Hematopoietic multipotent progenitor cell treated with erythropoietin and hydrocortisone succinate and interleukin-3 and kit ligand, for 8 days (in vitro differentiated cells): ENCODE measurements around the gene SGCD.

Source experiments
- DNase-seq: peaks from one replicate; pipeline ENCODE4 v3.0.0-alpha.2; 2015

SGCD gene

DNA sequence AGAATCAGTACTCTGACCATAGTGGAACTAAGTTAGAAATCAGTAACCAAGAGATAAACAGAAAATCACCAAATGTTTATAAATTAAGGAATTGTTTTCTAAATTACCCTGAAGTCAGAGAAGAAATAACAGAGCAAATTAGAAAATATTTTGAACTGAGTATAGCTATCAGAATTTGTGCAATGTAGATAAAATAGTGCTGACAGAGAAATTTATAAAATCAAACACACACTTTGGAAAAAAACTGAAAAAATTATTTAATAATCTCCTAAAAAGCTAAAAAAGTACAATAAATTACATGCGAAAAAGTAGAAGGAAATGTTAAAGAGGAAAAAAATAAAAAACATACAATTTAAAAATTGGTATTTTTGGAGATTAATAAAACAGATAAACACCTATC, 486.0 kb downstream of the SGCD start:
- DNase-seq, result no peak

DNA sequence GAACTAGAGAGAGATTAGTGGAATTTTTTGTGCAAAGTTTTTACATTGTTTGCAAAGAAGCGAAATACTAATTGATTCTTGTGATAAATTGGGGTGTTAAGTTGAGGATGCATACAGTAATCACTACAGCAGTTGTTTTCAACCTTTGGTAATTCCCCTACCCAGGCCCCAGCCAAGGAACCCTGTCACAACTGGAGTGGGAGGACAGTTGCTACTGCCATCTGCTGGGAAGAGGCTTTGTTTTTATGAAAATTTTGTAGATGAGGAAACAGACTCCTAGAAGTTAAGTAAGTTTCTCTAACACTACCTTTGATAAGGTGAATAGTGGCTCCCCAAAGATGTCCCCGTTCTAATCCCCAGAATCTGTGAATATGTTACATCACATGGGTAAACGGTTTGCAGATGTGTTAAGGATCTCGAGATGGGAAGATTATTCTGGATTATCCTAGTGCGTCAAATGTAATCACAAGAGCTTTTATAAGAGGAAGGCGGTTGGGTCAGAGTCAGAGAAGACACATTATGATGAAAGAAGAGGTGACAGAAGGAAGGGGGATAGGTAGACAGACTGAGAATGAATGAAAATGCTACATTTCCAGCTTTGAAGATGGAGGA, 489.1 kb downstream of the SGCD start:
- peak; percentile 7 for DNase-seq
